H1 (cell line): Measurements from ENCODE around the gene ASAP2. TPM values are rescaled to one million over a fixed set of nuclear protein-coding genes. Genes with fewer than 3 reads are reported as not detected.

Experiments used
- GTF2F1 ChIP-seq: IDR thresholded peaks from 2 replicates; pipeline ENCODE4 v1.6.1; 2012; ENCODE audit warnings: low read depth, low read length, improper control_type of control experiment, borderline replicate concordance
- JUND ChIP-seq: IDR thresholded peaks from 2 replicates; pipeline ENCODE4 v1.6.1; 2011; ENCODE audit warnings: mild to moderate bottlenecking, improper control_type of control experiment, low read length
- NANOG ChIP-seq: IDR thresholded peaks from 2 replicates; pipeline ENCODE4 v1.6.1; 2011; ENCODE audit warnings: low read length, low read depth, mild to moderate bottlenecking, inconsistent platforms; ENCODE audit not compliant: insufficient read depth, poor library complexity, severe bottlenecking
- POLR2A ChIP-seq, 2 experiments: IDR thresholded peaks; 1 replicate in 1 of 2; 2 replicates in 1 of 2; pipeline ENCODE4 v1.6.1; 2011; ENCODE audit warnings: low read depth in 2 of 2, low read length in 2 of 2, mild to moderate bottlenecking in 2 of 2; ENCODE audit errors: control extremely low read depth in 1 of 2
- polyA plus RNA-seq, 7 experiments: library from polyadenylated mRNA; depleted of rRNA in 3 of 7; stranded (reverse) in 5 of 7; unstranded in 2 of 7; fragments of >200 nt in 5 of 7; fragments of 200-250 nt in 2 of 7; gene quantifications; 1 replicate in 5 of 7; 2 replicates in 1 of 7; 4 replicates in 1 of 7; pipeline versions ENCODE4 v1.2.1 to v1.2.3, GENCODE V29; 2011 to 2013; ENCODE audit warnings: missing spikeins in 2 of 7, mixed read lengths in 2 of 7
- total RNA-seq: library from RNA; stranded (reverse); fragmentation: NEBNext Ultra II Directional; extraction: Animal tissue kit (Norgen Biotek cat#: 25700); gene quantifications from 2 replicates; pipeline ENCODE4 v1.2.1, GENCODE V29; 2021

Gene ASAP2
- total and polyA plus RNA-seq, 2 of the 8 experiments (the other 6 are each of a cell fraction or from before 2014, with no cell fraction given) = 10.2 to 18.7 TPM

GRCh38 chr2:9276074-9276473, 69.5 kb downstream of the ASAP2 start (continued):
- TF ChIP-seq NANOG (no peak), JUND (no peak), GTF2F1 (no peak), POLR2A (IDR thresholded peaks at IDR 0.05; ENCODE audit: control extremely low read depth in 1 of 2, low read depth in 2 of 2, low read length in 2 of 2) (no peak)
- TF ChIP-seq, all 59 proteins: peak for 0
